Esophagus squamous epithelium (tissue), 4 donors: ENCODE data around the gene IGF1R.

Source experiments
- POLR2A ChIP-seq, 4 donors: fragments of 450-650 bp; IDR thresholded peaks; one replicate each; pipeline ENCODE4 v1.6.1; 2017; ENCODE audit warnings: antibody characterized with exemption in 4 of 4, mild to moderate bottlenecking in 4 of 4, moderate library complexity in 3 of 4
- TF ChIP-seq, protein P1 (sequence below), 6 experiments: fragments of 450-650 bp in 4 of 6; fragments of 200-600 bp in 2 of 6; sonication (generic) in 2 of 6; IDR thresholded peaks; one replicate each; pipeline ENCODE4 v1.5.1; 2016 to 2019; ENCODE audit warnings: antibody characterized with exemption in 6 of 6, mild to moderate bottlenecking in 4 of 6, moderate library complexity in 4 of 6

DNA sequence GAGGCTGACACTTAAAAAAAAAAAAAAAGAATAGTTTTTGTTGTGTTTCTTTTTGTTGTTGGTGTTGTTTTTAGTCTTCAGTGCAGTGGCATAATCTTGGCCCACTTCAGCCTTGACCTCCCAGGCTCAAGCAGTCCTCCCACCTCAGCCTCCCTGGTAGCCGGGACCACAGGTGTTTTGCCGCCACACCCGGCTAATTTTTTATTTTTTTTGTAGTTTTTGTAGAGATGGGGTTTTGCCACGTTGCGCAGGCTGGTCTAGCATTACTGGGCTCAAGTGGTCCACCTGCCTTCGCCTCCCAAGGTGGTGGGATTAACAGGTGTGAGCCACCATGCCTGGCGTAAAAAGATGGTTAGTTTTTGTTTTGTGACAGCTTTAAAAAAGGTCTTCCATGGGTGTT lies 30.1 kb downstream of the IGF1R start:
- TF ChIP-seq, protein P1, sequence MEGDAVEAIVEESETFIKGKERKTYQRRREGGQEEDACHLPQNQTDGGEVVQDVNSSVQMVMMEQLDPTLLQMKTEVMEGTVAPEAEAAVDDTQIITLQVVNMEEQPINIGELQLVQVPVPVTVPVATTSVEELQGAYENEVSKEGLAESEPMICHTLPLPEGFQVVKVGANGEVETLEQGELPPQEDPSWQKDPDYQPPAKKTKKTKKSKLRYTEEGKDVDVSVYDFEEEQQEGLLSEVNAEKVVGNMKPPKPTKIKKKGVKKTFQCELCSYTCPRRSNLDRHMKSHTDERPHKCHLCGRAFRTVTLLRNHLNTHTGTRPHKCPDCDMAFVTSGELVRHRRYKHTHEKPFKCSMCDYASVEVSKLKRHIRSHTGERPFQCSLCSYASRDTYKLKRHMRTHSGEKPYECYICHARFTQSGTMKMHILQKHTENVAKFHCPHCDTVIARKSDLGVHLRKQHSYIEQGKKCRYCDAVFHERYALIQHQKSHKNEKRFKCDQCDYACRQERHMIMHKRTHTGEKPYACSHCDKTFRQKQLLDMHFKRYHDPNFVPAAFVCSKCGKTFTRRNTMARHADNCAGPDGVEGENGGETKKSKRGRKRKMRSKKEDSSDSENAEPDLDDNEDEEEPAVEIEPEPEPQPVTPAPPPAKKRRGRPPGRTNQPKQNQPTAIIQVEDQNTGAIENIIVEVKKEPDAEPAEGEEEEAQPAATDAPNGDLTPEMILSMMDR (IDR thresholded peaks at IDR 0.05) = no peak
- TF ChIP-seq POLR2A (IDR thresholded peaks at IDR 0.05) = no peak
